ENCODE data around the gene MMP25.

MMP25 gene

GRCh38 chr16:3026609-3027488 lies 19.5 kb upstream of the MMP25 start:
- no peak for DNase-seq (ENCODE audit: low read depth)
- no peak overlapping the region for H3K4me3 ChIP-seq (ENCODE audit: low read depth, low read length)
- no peak for TF ChIP-seq CTCF (IDR thresholded peaks at IDR 0.05; ENCODE audit: insufficient read depth, low read depth, low read length, missing control alignments)

- no peak for DNase-seq (ENCODE audit: low read depth)
- no peak for TF ChIP-seq CTCF (IDR thresholded peaks at IDR 0.05; ENCODE audit: insufficient read depth, low read depth, low read length, missing control alignments)
- H3K4me3 ChIP-seq (ENCODE audit: low read depth, low read length) = no peak overlapping the region
Measured at GRCh38 chr16:3027489-3027795, 18.9 kb upstream of the MMP25 start.

GRCh38 chr16:3027983-3028715 lies 18.2 kb upstream of the MMP25 start:
- TF ChIP-seq CTCF (IDR thresholded peaks at IDR 0.05; ENCODE audit: insufficient read depth, low read depth, low read length, missing control alignments) = peak; percentile 83
- no peak overlapping the region for H3K4me3 ChIP-seq (ENCODE audit: low read depth, low read length)
- DNase-seq (ENCODE audit: low read depth) = peak; percentile 91

GRCh38 chr16:3028716-3029319 lies 17.5 kb upstream of the MMP25 start:
- TF ChIP-seq CTCF (IDR thresholded peaks at IDR 0.05; ENCODE audit: insufficient read depth, low read depth, low read length, missing control alignments) = no peak
- no peak for DNase-seq (ENCODE audit: low read depth)
- peak overlapping the region; percentile 26 for H3K4me3 ChIP-seq (ENCODE audit: low read depth, low read length)

- peak overlapping the region; percentile 26 for H3K4me3 ChIP-seq (ENCODE audit: low read depth, low read length)
- no peak for TF ChIP-seq CTCF (IDR thresholded peaks at IDR 0.05; ENCODE audit: insufficient read depth, low read depth, low read length, missing control alignments)
- no peak for DNase-seq (ENCODE audit: low read depth)
Measured at GRCh38 chr16:3029491-3030221, 16.7 kb upstream of the MMP25 start.

Measured in GM12865 (cell line).